Upper lobe of left lung (tissue), 4 donors: ENCODE measurements around the gene TSLP.

ENCODE experiments used
- CTCF ChIP-seq, 6 experiments: fragments of 450-650 bp in 4 of 6; fragments of 200-600 bp in 2 of 6; sonication (generic) in 2 of 6; IDR thresholded peaks; one replicate each; pipeline ENCODE4 v1.5.1; 2016 to 2019; ENCODE audit warnings: antibody characterized with exemption in 6 of 6
- POLR2AphosphoS5 ChIP-seq, 2 donors: sonication (generic); formaldehyde crosslinking; IDR thresholded peaks; one replicate each; pipeline ENCODE4 v1.5.1; 2017; ENCODE audit warnings: antibody characterized with exemption in 2 of 2

DNA sequence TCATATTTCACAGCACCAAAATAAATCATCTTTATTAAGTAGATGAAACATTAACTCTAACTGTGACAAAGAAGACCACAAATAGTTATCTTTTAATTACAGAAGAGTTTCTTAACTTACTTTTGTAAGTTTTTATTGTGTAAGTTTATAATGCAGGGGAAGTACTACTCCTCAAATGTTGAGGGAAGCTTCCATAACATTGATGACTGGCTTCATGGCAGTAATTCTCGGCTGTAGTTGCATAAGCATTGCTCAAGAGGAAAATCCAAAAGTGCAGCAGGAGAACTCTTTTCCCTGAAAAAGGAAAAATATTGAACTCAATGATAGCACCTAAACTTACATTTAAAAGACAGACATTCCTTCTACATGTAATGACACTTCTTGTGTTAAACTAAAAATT, 4.6 kb downstream of the TSLP start:
- no peak for TF ChIP-seq CTCF (IDR thresholded peaks at IDR 0.05)
- no peak for TF ChIP-seq POLR2AphosphoS5 (IDR thresholded peaks at IDR 0.05)
